OCI-LY7 (cell line): ENCODE measurements around the gene MRPL40. TPM values are rescaled to one million over a fixed set of nuclear protein-coding genes. Genes with fewer than 3 reads are reported as not detected.

Experiments used
- BruUV-seq: library from RNA; stranded (reverse); fragments of 400-500 nt; replicated peaks from 2 replicates; lab custom pipeline; 2021; lab: Mats Ljungman, UMichigan
- CTCF ChIA-PET: fragments of 300-600 bp; sonication (Branson Sonifier 250); formaldehyde crosslinking; loops from one replicate; lab custom pipeline; 2022; ENCODE audit warnings: antibody characterized with exemption; ENCODE audit not compliant: unreplicated experiment; lab: Charles Lee
- POLR2A ChIA-PET: fragments of 300-600 bp; sonication (Branson Sonifier 250); formaldehyde crosslinking; loops from one replicate; lab custom pipeline; 2022; ENCODE audit warnings: antibody characterized with exemption; lab: Charles Lee
- DNase-seq: peaks from one replicate; pipeline ENCODE4 v3.0.0-alpha.2; 2015; ENCODE audit warnings: low spot score
- H2AFZ ChIP-seq: fragments of 200-600 bp; sonication (generic), shearing (Covaris generic); 2 replicates; pipeline ENCODE4 v1.6.1; 2014; ENCODE audit warnings: mild to moderate bottlenecking, antibody characterized with exemption, low read length, moderate library complexity
- H3K27ac ChIP-seq: fragments of 200-600 bp; sonication (generic); 2 replicates; pipeline ENCODE4 v1.5.1; 2014; ENCODE audit warnings: mixed run types, low read depth, mild to moderate bottlenecking, moderate library complexity, low read length, inconsistent platforms; ENCODE audit not compliant: poor library complexity, severe bottlenecking
- H3K36me3 ChIP-seq: fragments of 200-600 bp; sonication (generic); 2 replicates; pipeline ENCODE4 v1.6.1; 2014; ENCODE audit warnings: mild to moderate bottlenecking, antibody characterized with exemption, low read length, moderate library complexity, mixed read lengths; ENCODE audit not compliant: insufficient read depth
- H3K4me1 ChIP-seq: fragments of 200-600 bp; sonication (generic); 2 replicates; pipeline ENCODE4 v1.5.1; 2014; ENCODE audit warnings: mild to moderate bottlenecking, low read length; ENCODE audit not compliant: insufficient read depth, poor library complexity, severe bottlenecking
- H3K4me2 ChIP-seq: fragments of 200-600 bp; sonication (generic); 2 replicates; pipeline ENCODE4 v1.6.1; 2014; ENCODE audit warnings: mild to moderate bottlenecking, low read length
- H3K4me3 ChIP-seq: fragments of 200-600 bp; sonication (generic); 2 replicates; pipeline ENCODE4 v1.5.1; 2014; ENCODE audit warnings: mild to moderate bottlenecking, low read depth, low read length; ENCODE audit not compliant: poor library complexity, severe bottlenecking
- H3K79me2 ChIP-seq: fragments of 200-600 bp; sonication (generic); 2 replicates; pipeline ENCODE4 v1.6.1; 2016; ENCODE audit warnings: low read depth, mild to moderate bottlenecking, low read length, moderate library complexity, mixed read lengths; ENCODE audit not compliant: insufficient read depth
- H3K9me2 ChIP-seq: fragments of 200-600 bp; sonication (generic); 2 replicates; pipeline ENCODE4 v1.6.1; 2016; ENCODE audit warnings: mild to moderate bottlenecking, low read length, mixed read lengths; ENCODE audit not compliant: insufficient read depth
- H3K9me3 ChIP-seq: fragments of 200-600 bp; sonication (generic); 2 replicates; pipeline ENCODE4 v1.6.1; 2014; ENCODE audit warnings: mild to moderate bottlenecking, mixed run types, low read length, mixed read lengths
- H4K20me1 ChIP-seq: fragments of 200-600 bp; sonication (generic); 2 replicates; pipeline ENCODE4 v1.6.1; 2014; ENCODE audit warnings: mild to moderate bottlenecking, antibody characterized with exemption, low read length, moderate library complexity, mixed read lengths; ENCODE audit not compliant: insufficient read depth
- EZH2phosphoT487 ChIP-seq: fragments of 200-600 bp; sonication (generic); IDR thresholded peaks from 2 replicates; pipeline ENCODE4 v1.6.1; 2018; ENCODE audit warnings: low read depth, borderline replicate concordance, mild to moderate bottlenecking, mixed run types, antibody characterized with exemption, low read length, moderate library complexity, mixed read lengths
- intact Hi-C: fragments of 100-400 bp; cut with micrococcal nuclease; formaldehyde crosslinking; loops from one replicate; pipeline ENCODE4 v1.10.0; 2022; ENCODE audit not compliant: unreplicated experiment
- total RNA-seq, 2 experiments: library from RNA; depleted of rRNA in 1 of 2; stranded (reverse); fragments of >200 nt in 1 of 2; shearing (Covaris generic) in 1 of 2; gene quantifications; 2 replicates each; pipeline ENCODE4 v1.2.3, GENCODE V29; 2014 to 2022
- TF ChIP-seq, protein P1 (sequence below): fragments of 200-600 bp; sonication (generic); conservative IDR thresholded peaks from 2 replicates; pipeline ENCODE4 v1.5.1; 2014; ENCODE audit warnings: mild to moderate bottlenecking, antibody characterized with exemption, low read length, moderate library complexity, mixed read lengths

The MRPL40 gene
- total RNA-seq, 2 experiments from 2014 or later, result 38.5 to 45.6 TPM

DNA sequence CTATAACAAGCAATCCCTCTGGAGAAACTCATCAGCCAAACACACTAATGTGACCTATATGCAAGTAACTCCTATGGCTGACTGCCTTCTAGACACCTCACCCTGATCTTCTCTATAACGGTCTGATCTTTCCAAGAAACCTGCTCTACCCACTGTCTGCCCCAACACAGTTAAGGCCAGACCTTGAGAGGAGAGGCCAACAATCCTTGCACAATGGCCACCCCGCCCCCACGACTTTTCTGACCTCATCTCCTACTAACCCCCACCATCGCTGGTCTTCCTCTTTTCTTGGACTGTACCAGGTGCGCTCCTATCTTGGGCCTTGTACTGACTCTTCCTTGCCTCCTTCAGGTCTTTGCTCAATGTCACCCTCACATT is 13.3 kb upstream of the MRPL40 start:
- ChIA-PET CTCF (interaction anchor here (0.5 kb wide), 1 partner anchor 14 kb away, joined by 3 read pairs; no protein-coding TSS in a partner anchor), POLR2A (interaction anchor here (0.7 kb wide), 1 partner anchor 9 kb away, joined by 3 read pairs; no protein-coding TSS in a partner anchor)
- Histone ChIP-seq H2AFZ (no peak overlapping the region), H3K79me2 (peaks cover 100% of the 10 kb centered on the region), H3K4me3 (peak overlapping the region; percentile 43), H3K9me3 (peaks cover 6% of the 10 kb centered on the region; the same call in 1 of the 2 replicates), H4K20me1 (peaks cover 40% of the 10 kb centered on the region), H3K4me2 (peak overlapping the region; percentile 78), H3K36me3 (peaks cover 37% of the 10 kb centered on the region), H3K27ac (peak overlapping the region; percentile 96), H3K4me1 (peaks cover 55% of the 10 kb centered on the region), H3K9me2 (no peaks in the 10 kb centered on the region)
- DNase-seq, result peak; percentile 89
- intact Hi-C loops, result loop anchor here (1.0 kb wide), 1 partner anchor 13 kb away; the partner anchor contains the start of gene MRPL40
- BruUV-seq, result no TSS peak
- no peak for TF ChIP-seq EZH2phosphoT487
- TF ChIP-seq, protein P1, sequence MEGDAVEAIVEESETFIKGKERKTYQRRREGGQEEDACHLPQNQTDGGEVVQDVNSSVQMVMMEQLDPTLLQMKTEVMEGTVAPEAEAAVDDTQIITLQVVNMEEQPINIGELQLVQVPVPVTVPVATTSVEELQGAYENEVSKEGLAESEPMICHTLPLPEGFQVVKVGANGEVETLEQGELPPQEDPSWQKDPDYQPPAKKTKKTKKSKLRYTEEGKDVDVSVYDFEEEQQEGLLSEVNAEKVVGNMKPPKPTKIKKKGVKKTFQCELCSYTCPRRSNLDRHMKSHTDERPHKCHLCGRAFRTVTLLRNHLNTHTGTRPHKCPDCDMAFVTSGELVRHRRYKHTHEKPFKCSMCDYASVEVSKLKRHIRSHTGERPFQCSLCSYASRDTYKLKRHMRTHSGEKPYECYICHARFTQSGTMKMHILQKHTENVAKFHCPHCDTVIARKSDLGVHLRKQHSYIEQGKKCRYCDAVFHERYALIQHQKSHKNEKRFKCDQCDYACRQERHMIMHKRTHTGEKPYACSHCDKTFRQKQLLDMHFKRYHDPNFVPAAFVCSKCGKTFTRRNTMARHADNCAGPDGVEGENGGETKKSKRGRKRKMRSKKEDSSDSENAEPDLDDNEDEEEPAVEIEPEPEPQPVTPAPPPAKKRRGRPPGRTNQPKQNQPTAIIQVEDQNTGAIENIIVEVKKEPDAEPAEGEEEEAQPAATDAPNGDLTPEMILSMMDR, result no peak

GRCh38 chr22:19419464-19420178 is 12.7 kb upstream of the MRPL40 start:
- CTCF ChIA-PET, result interaction anchor here (0.5 kb wide), 1 partner anchor 15 kb away, joined by 3 read pairs; no protein-coding TSS in a partner anchor
- Histone ChIP-seq H3K4me1 (peaks cover 61% of the 10 kb centered on the region), H2AFZ (no peak overlapping the region), H3K79me2 (peaks cover 100% of the 10 kb centered on the region), H3K36me3 (peaks cover 40% of the 10 kb centered on the region), H3K4me2 (peak overlapping the region; percentile 78), H3K9me3 (peaks cover 6% of the 10 kb centered on the region; the same call in 1 of the 2 replicates), H3K4me3 (peak overlapping the region; percentile 43), H3K27ac (peak overlapping the region; percentile 96), H3K9me2 (no peaks in the 10 kb centered on the region), H4K20me1 (peaks cover 38% of the 10 kb centered on the region)
- TSS peak; percentile 10 for BruUV-seq
- no peak for TF ChIP-seq EZH2phosphoT487
- TF ChIP-seq, protein P1, result no peak
- peak; percentile 89 for DNase-seq
- POLR2A ChIA-PET, result interaction anchor here (0.6 to 1.0 kb wide), 3 partner anchors 8 to 200 kb away, joined by 3 read pairs; no protein-coding TSS in a partner anchor
- intact Hi-C loops, result loop anchor here (1.0 kb wide), 1 partner anchor 13 kb away; the partner anchor contains the start of gene MRPL40
